MCF 10A (cell line): ENCODE data around the gene ADAMTS14. TPM values are rescaled to one million over a fixed set of nuclear protein-coding genes. Genes with fewer than 3 reads are reported as not detected.
"Not testable (repeated sequence)": the region's sequence is repeated elsewhere in the genome, so short reads cannot be mapped to it uniquely, and the experiment has no call there.

Source experiments
- BruUV-seq: library from RNA; stranded (reverse); fragments of 400-500 nt; replicated peaks from 2 replicates; lab custom pipeline; 2021; lab: Mats Ljungman, UMichigan
- CTCF ChIA-PET: fragments of 300-600 bp; sonication (Branson Sonifier 250); formaldehyde crosslinking; extraction: SDS; loops from one replicate; lab custom pipeline; 2021; ENCODE audit warnings: antibody characterized with exemption, inconsistent platforms; lab: Yijun Ruan, JAX
- POLR2A ChIA-PET: fragments of 300-600, 350-650 bp; sonication (Branson Sonifier 250); formaldehyde crosslinking; extraction: SDS; loops from one replicate; lab custom pipeline; 2020; ENCODE audit warnings: antibody characterized with exemption, inconsistent platforms; lab: Yijun Ruan, JAX
- DNase-seq: peaks from one replicate; pipeline ENCODE4 v3.0.0-alpha.2; 2018; ENCODE audit not compliant: unreplicated experiment
- H3K27ac Mint-ChIP-seq: one replicate; pipeline ENCODE4 v1.8.0; 2022; ENCODE audit warnings: mild to moderate bottlenecking, low read depth, mixed read lengths; ENCODE audit not compliant: unreplicated experiment
- H3K27me3 Mint-ChIP-seq: one replicate; pipeline ENCODE4 v1.8.0; 2022; ENCODE audit warnings: mixed read lengths; ENCODE audit not compliant: insufficient read depth, unreplicated experiment
- H3K36me3 Mint-ChIP-seq: one replicate; pipeline ENCODE4 v1.8.0; 2022; ENCODE audit warnings: mild to moderate bottlenecking, moderate library complexity, mixed read lengths; ENCODE audit not compliant: insufficient read depth, unreplicated experiment
- H3K4me1 Mint-ChIP-seq: one replicate; pipeline ENCODE4 v1.8.0; 2022; ENCODE audit warnings: mixed read lengths; ENCODE audit not compliant: insufficient read depth, unreplicated experiment
- H3K4me3 Mint-ChIP-seq: one replicate; pipeline ENCODE4 v1.8.0; 2022; ENCODE audit warnings: mild to moderate bottlenecking, moderate library complexity, mixed read lengths; ENCODE audit not compliant: unreplicated experiment
- H3K9me3 Mint-ChIP-seq: one replicate; pipeline ENCODE4 v1.8.0; 2022; ENCODE audit warnings: mixed read lengths; ENCODE audit not compliant: unreplicated experiment
- CTCF ChIP-seq: fragments of 200-600 bp; IDR thresholded peaks from one replicate; pipeline ENCODE4 v1.8.0; 2022; ENCODE audit warnings: antibody characterized with exemption, mild to moderate bottlenecking; ENCODE audit not compliant: unreplicated experiment
- intact Hi-C: fragments of 100-400 bp; cut with micrococcal nuclease; formaldehyde crosslinking; loops from 2 replicates; pipeline ENCODE4 v1.14.1; 2022
- total RNA-seq: library from RNA; stranded (reverse); gene quantifications from 2 replicates; pipeline ENCODE4 v1.2.3, GENCODE V29; 2022

ADAMTS14 gene
- total RNA-seq, 1 experiment from 2014 or later, result not detected

- DNase-seq, result no peak
- no peak for TF ChIP-seq CTCF
- ChIA-PET POLR2A (no interaction called here), CTCF (interaction anchor here (0.7 to 6.8 kb wide), 2 partner anchors 212 to 295 kb away, joined by 3 to 95 read pairs; no protein-coding TSS in a partner anchor)
- BruUV-seq, result no TSS peak
- intact Hi-C loops, result no loop called here
- peaks cover 10% of the 10 kb centered on the region for H3K4me1 Mint-ChIP-seq
- H3K27me3 Mint-ChIP-seq, result peaks cover 15% of the 10 kb centered on the region
- no peaks in the 10 kb centered on the region for H3K36me3 Mint-ChIP-seq
- no peak overlapping the region for H3K27ac Mint-ChIP-seq
- peaks cover 8% of the 10 kb centered on the region for H3K9me3 Mint-ChIP-seq
- H3K4me3 Mint-ChIP-seq, result no peak overlapping the region
Measured at GRCh38 chr10:70762441-70763175, 90.3 kb downstream of the ADAMTS14 start.

- no TSS peak for BruUV-seq
- intact Hi-C loops, result no loop called here
- Mint-ChIP-seq H3K4me1 (peaks cover 10% of the 10 kb centered on the region), H3K36me3 (no peaks in the 10 kb centered on the region), H3K4me3 (no peak overlapping the region), H3K27ac (no peak overlapping the region), H3K9me3 (peaks cover 8% of the 10 kb centered on the region), H3K27me3 (peaks cover 24% of the 10 kb centered on the region)
- TF ChIP-seq CTCF, result no peak
- ChIA-PET CTCF (interaction anchor here (0.9 kb wide), 1 partner anchor 139 kb away, joined by 6 read pairs; no protein-coding TSS in a partner anchor), POLR2A (interaction anchor here (0.7 kb wide), 1 partner anchor 287 kb away, joined by 3 read pairs; no protein-coding TSS in a partner anchor)
- DNase-seq, result no peak
Measured at GRCh38 chr10:70763567-70763966, 91.3 kb downstream of the ADAMTS14 start.

GRCh38 chr10:70765794-70766594 is 93.7 kb downstream of the ADAMTS14 start:
- Mint-ChIP-seq H3K4me3 (no peak overlapping the region), H3K27ac (no peak overlapping the region), H3K27me3 (peaks cover 39% of the 10 kb centered on the region), H3K36me3 (no peaks in the 10 kb centered on the region), H3K9me3 (peaks cover 8% of the 10 kb centered on the region), H3K4me1 (no peaks in the 10 kb centered on the region)
- CTCF ChIA-PET, result interaction anchor here (0.5 kb wide), 1 partner anchor 1378 kb away, joined by 4 read pairs; no protein-coding TSS in a partner anchor
- no peak for DNase-seq
- no peak for TF ChIP-seq CTCF
- POLR2A ChIA-PET, result no interaction called here
- intact Hi-C loops, result no loop called here
- BruUV-seq, result no TSS peak

GRCh38 chr10:70768026-70768685 is 95.8 kb downstream of the ADAMTS14 start:
- not testable (repeated sequence) for BruUV-seq

More at GRCh38 chr10:70768026-70768685, 95.8 kb downstream of the ADAMTS14 start:
- H3K4me3 Mint-ChIP-seq, POLR2A ChIA-PET, H3K9me3 Mint-ChIP-seq, H3K36me3 Mint-ChIP-seq, H3K27ac Mint-ChIP-seq, H3K4me1 Mint-ChIP-seq, intact Hi-C loops, DNase-seq: not testable (repeated sequence)
- CTCF ChIA-PET, result interaction anchor here (2.0 kb wide), 1 partner anchor 9 kb away, joined by 4 read pairs; no protein-coding TSS in a partner anchor
- peaks cover 39% of the 10 kb centered on the region for H3K27me3 Mint-ChIP-seq
